ENCODE measurements around the gene EMC8.

DNA sequence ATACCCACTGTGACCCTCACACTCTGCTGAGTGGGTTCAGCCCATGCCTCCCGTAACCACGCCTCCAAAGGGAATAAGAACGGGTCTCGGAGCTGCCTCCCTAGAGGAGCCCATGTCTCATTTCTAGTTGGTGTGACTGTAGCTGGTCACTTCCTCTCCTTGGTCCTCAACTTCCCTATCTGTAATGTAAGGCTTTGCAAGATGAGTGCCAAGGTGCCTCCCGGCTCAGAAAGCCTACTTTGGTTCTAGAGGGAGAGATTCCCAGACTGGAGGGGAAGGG, 69.2 kb downstream of the EMC8 start:
- TF ChIP-seq, protein P1, sequence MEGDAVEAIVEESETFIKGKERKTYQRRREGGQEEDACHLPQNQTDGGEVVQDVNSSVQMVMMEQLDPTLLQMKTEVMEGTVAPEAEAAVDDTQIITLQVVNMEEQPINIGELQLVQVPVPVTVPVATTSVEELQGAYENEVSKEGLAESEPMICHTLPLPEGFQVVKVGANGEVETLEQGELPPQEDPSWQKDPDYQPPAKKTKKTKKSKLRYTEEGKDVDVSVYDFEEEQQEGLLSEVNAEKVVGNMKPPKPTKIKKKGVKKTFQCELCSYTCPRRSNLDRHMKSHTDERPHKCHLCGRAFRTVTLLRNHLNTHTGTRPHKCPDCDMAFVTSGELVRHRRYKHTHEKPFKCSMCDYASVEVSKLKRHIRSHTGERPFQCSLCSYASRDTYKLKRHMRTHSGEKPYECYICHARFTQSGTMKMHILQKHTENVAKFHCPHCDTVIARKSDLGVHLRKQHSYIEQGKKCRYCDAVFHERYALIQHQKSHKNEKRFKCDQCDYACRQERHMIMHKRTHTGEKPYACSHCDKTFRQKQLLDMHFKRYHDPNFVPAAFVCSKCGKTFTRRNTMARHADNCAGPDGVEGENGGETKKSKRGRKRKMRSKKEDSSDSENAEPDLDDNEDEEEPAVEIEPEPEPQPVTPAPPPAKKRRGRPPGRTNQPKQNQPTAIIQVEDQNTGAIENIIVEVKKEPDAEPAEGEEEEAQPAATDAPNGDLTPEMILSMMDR (IDR thresholded peaks at IDR 0.05): no peak
- no peak for TF ChIP-seq POLR2AphosphoS5 (IDR thresholded peaks at IDR 0.05)

Data from gastroesophageal sphincter (tissue), 3 donors.